K562 (cell line): ENCODE measurements around the gene PRKX. TPM values are rescaled to one million over a fixed set of nuclear protein-coding genes. Genes with fewer than 3 reads are reported as not detected.

ENCODE experiments used
- ATAC-seq: fragments of 200-7000 bp; cut with Tn5 transposase; 3 replicates; pipeline ENCODE4 v1.9.1; 2020; ENCODE audit warnings: moderate library complexity
- BruUV-seq: library from RNA; stranded (reverse); fragments of 400-500 nt; replicated peaks from 2 replicates; lab custom pipeline; 2021; lab: Mats Ljungman, UMichigan
- CTCF ChIA-PET: fragments of 300-600 bp; formaldehyde crosslinking; extraction: SDS; loops from one replicate; lab custom pipeline; 2021; ENCODE audit warnings: low intra/inter-chr PET ratio; lab: Yijun Ruan, JAX
- POLR2A ChIA-PET: fragments of 300-600, 350-650 bp; sonication (Branson Sonifier 250); formaldehyde crosslinking; extraction: SDS; loops from one replicate; lab custom pipeline; 2021; ENCODE audit warnings: antibody characterized with exemption, inconsistent platforms; lab: Yijun Ruan, JAX
- DNase-seq, 4 experiments: peaks; one replicate each; pipeline versions ENCODE4 v3.0.0 to v3.0.0-alpha.2; 2011 to 2018; ENCODE audit warnings: low spot score in 3 of 4, mixed read lengths in 3 of 4; ENCODE audit errors: extremely low read depth in 1 of 4
- FAIRE-seq: peaks from 2 replicates; lab custom pipeline; 2011; peaks lifted over from hg19 to GRCh38; lab: Jason Lieb, UNC
- H2AFZ ChIP-seq: 2 replicates; pipeline ENCODE4 v1.6.0; 2011; ENCODE audit warnings: low read depth, low read length, control low read depth, inconsistent platforms
- H3K27ac ChIP-seq: fragments of 200-600 bp; 3 replicates; pipeline ENCODE4 v1.8.0; 2011; ENCODE audit warnings: low read depth, mild to moderate bottlenecking, control low read depth, inconsistent platforms, low read length, moderate library complexity, mixed read lengths; ENCODE audit errors: extremely low read depth
- H3K27me3 ChIP-seq, 2 experiments: fragments of 300-600 bp in 1 of 2; 2 replicates in 1 of 2; 3 replicates in 1 of 2; pipeline versions ENCODE4 v1.6.0 to v1.8.0; 2011; ENCODE audit warnings: inconsistent platforms in 2 of 2, low read length in 2 of 2, mild to moderate bottlenecking in 1 of 2, mixed read lengths in 1 of 2, moderate library complexity in 1 of 2; ENCODE audit not compliant: control insufficient read depth in 2 of 2, insufficient read depth in 2 of 2
- H3K36me3 ChIP-seq: fragments of 300-600 bp; 3 replicates; pipeline ENCODE4 v1.8.0; 2011; ENCODE audit warnings: mild to moderate bottlenecking, low read length, inconsistent platforms; ENCODE audit not compliant: control insufficient read depth, insufficient read depth
- H3K4me1 ChIP-seq, 2 experiments: fragments of 200-600 bp in 1 of 2; replicated peaks in 1 of 2; 2 replicates in 1 of 2; 3 replicates in 1 of 2; pipeline versions ENCODE4 v1.5.1 to v1.8.0; 2011; ENCODE audit warnings: inconsistent platforms in 2 of 2, low read length in 2 of 2, mild to moderate bottlenecking in 1 of 2, mixed read lengths in 1 of 2, moderate library complexity in 1 of 2; ENCODE audit not compliant: control insufficient read depth in 2 of 2, insufficient read depth in 2 of 2
- H3K4me2 ChIP-seq: 2 replicates; pipeline ENCODE4 v1.6.1; 2011; ENCODE audit warnings: low read length, control low read depth, inconsistent platforms, mixed read lengths; ENCODE audit not compliant: insufficient read depth
- H3K4me3 ChIP-seq: fragments of 200-600 bp; sonication (generic), shearing (Covaris generic); 2 replicates; pipeline ENCODE4 v1.5.1; 2016; ENCODE audit warnings: control low read depth, inconsistent platforms
- H3K79me2 ChIP-seq: fragments of 200-600 bp; 3 replicates; pipeline ENCODE4 v1.8.0; 2011; ENCODE audit warnings: low read length, inconsistent platforms; ENCODE audit not compliant: control insufficient read depth, insufficient read depth
- H3K9ac ChIP-seq, 2 experiments: 2 replicates each; pipeline versions ENCODE4 v1.6.0 to v1.6.1; 2011; ENCODE audit warnings: low read depth in 2 of 2, low read length in 2 of 2, control low read depth in 1 of 2, inconsistent platforms in 1 of 2, mild to moderate bottlenecking in 1 of 2, mixed read lengths in 1 of 2; ENCODE audit not compliant: insufficient read depth in 1 of 2
- H3K9me1 ChIP-seq: one replicate; pipeline ENCODE4 v1.6.0; 2011; ENCODE audit warnings: inconsistent platforms, mild to moderate bottlenecking, low read length, moderate library complexity; ENCODE audit not compliant: control insufficient read depth, insufficient read depth
- H3K9me3 ChIP-seq: replicated peaks from 2 replicates; pipeline ENCODE4 v1.5.1; 2011; ENCODE audit warnings: low read depth, low read length, inconsistent platforms; ENCODE audit not compliant: control insufficient read depth, insufficient read depth
- H4K20me1 ChIP-seq: replicated peaks from 2 replicates; pipeline ENCODE4 v1.6.1; 2011; ENCODE audit warnings: low read length, inconsistent platforms, mixed read lengths; ENCODE audit not compliant: control insufficient read depth, insufficient read depth
- CAMTA2 ChIP-seq: fragments of 250-450 bp; sonication (Bioruptor Pico); conservative IDR thresholded peaks from 2 replicates; pipeline ENCODE4 v1.5.1; 2022
- ETV1 ChIP-seq: fragments of 450-650 bp; conservative IDR thresholded peaks from 2 replicates; pipeline ENCODE4 v1.6.1; 2016; ENCODE audit warnings: missing genetic modification characterization, control low read depth, low read depth, missing compliant biosample characterization
- FOSL1 ChIP-seq: fragments of 200-800 bp; sonication (Bioruptor generic); conservative IDR thresholded peaks from 2 replicates; pipeline ENCODE4 v1.6.1; 2016; ENCODE audit warnings: missing genetic modification characterization, missing compliant biosample characterization
- HDAC1 ChIP-seq, 2 experiments: fragments of 450-650 bp; IDR thresholded peaks; 2 replicates each; pipeline ENCODE4 v1.6.1; 2016 to 2017; ENCODE audit warnings: inconsistent platforms in 1 of 2, mild to moderate bottlenecking in 1 of 2, moderate library complexity in 1 of 2
- HIVEP1 ChIP-seq: fragments of 250-450 bp; sonication (Bioruptor Pico); IDR thresholded peaks from 2 replicates; pipeline ENCODE4 v1.4.0; 2020; ENCODE audit warnings: mild to moderate bottlenecking
- HMG20B ChIP-seq: fragments of 250-450 bp; sonication (Bioruptor Pico); IDR thresholded peaks from 2 replicates; pipeline ENCODE4 v1.5.0; 2021; ENCODE audit warnings: mild to moderate bottlenecking
- HMGN3 ChIP-seq: IDR thresholded peaks from 2 replicates; pipeline ENCODE4 v1.6.1; 2011; ENCODE audit warnings: borderline replicate concordance, low read depth, mild to moderate bottlenecking, mixed read lengths, low read length; ENCODE audit not compliant: insufficient read length; ENCODE audit errors: extremely low read depth
- MBD2 ChIP-seq: sonication (generic); IDR thresholded peaks from 2 replicates; pipeline ENCODE4 v1.6.1; 2016; ENCODE audit warnings: low read depth, borderline replicate concordance
- RHOXF2B ChIP-seq: fragments of 250-450 bp; sonication (Bioruptor Pico); conservative IDR thresholded peaks from 2 replicates; pipeline ENCODE4 v1.5.1; 2021
- SAFB ChIP-seq: fragments of 200-400 bp; formaldehyde crosslinking; IDR thresholded peaks from 2 replicates; pipeline ENCODE4 v1.6.1; 2017; ENCODE audit warnings: low read depth, low read length, borderline replicate concordance
- SMARCA4 ChIP-seq: fragments of 450-650 bp; IDR thresholded peaks from 2 replicates; pipeline ENCODE4 v1.6.1; 2016
- STAT5A ChIP-seq: IDR thresholded peaks from 2 replicates; pipeline ENCODE4 v1.6.1; 2012; ENCODE audit warnings: low read length, inconsistent platforms, borderline replicate concordance
- WHSC1 ChIP-seq: IDR thresholded peaks from one replicate; pipeline ENCODE4 v1.6.1; 2012; ENCODE audit warnings: low read length, control low read depth, inconsistent platforms
- ZNF217 ChIP-seq: sonication (generic); formaldehyde crosslinking; IDR thresholded peaks from 2 replicates; pipeline ENCODE4 v1.8.0; 2022; ENCODE audit warnings: mild to moderate bottlenecking, missing genetic modification reagents
- WGBS: fragments of 100-300 bp; shearing (Covaris generic); methylation state at CpG from one replicate; pipeline ENCODE4 v1.1.6; 2016; ENCODE audit warnings: low coverage, mixed read lengths; ENCODE audit not compliant: insufficient coverage; ENCODE audit errors: missing lambda C conversion rate; 5-methylcytosine and 5-hydroxymethylcytosine counted together
- in situ Hi-C: fragments of 300-500 bp; cut with MboI; formaldehyde crosslinking; loops from 4 replicates; pipeline ENCODE4 v1.15.0; 2018; ENCODE audit warnings: inconsistent platforms, mixed read lengths
- intact Hi-C: fragments of 100-400 bp; cut with micrococcal nuclease; formaldehyde crosslinking; loops from 2 replicates; pipeline ENCODE4 v1.14.2; 2022
- polyA plus RNA-seq, 8 experiments: library from polyadenylated mRNA; depleted of rRNA in 4 of 8; stranded (reverse) in 5 of 8; unstranded in 3 of 8; fragments of >200 nt; fragmentation: Nextera tagmentation in 2 of 8; fragmentation: Illumina TruSeq in 1 of 8; extraction: Ambion mirVana in 2 of 8; extraction: Trizol in 1 of 8; gene quantifications; 2 replicates each; pipeline versions ENCODE4 v1.2.1 to v1.2.3, GENCODE V29; 2011 to 2014; ENCODE audit warnings: inconsistent platforms in 1 of 8, missing spikeins in 1 of 8
- total RNA-seq, 7 experiments: library from RNA; depleted of rRNA in 6 of 7; stranded (reverse); fragments of >200 nt in 6 of 7; fragmentation: Illumina TruSeq in 2 of 7; extraction: Trizol in 2 of 7; gene quantifications; 2 replicates each; pipeline versions ENCODE4 v1.2.1 to v1.2.3, GENCODE V29; 2011 to 2021; ENCODE audit warnings: low replicate concordance in 1 of 7
- TF ChIP-seq, protein P1 (sequence below): fragments of 450-650 bp; IDR thresholded peaks from 2 replicates; pipeline ENCODE4 v1.6.1; 2018; ENCODE audit not compliant: partially characterized antibody
- TF ChIP-seq, protein P2 (sequence below): sonication (generic); formaldehyde crosslinking; IDR thresholded peaks from 2 replicates; pipeline ENCODE4 v1.8.1; 2023; ENCODE audit warnings: mild to moderate bottlenecking, missing genetic modification reagents
- TF ChIP-seq, protein P3 (sequence below): fragments of 450-650 bp; IDR thresholded peaks from 2 replicates; pipeline ENCODE4 v1.6.1; 2014; ENCODE audit warnings: low read depth, mild to moderate bottlenecking, moderate library complexity, borderline replicate concordance

Gene PRKX
- total and polyA plus RNA-seq, 9 of the 15 experiments (the other 6 are each of a cell fraction or from before 2014, with no cell fraction given): 3.3 to 29.4 (median 23.7) TPM

DNA sequence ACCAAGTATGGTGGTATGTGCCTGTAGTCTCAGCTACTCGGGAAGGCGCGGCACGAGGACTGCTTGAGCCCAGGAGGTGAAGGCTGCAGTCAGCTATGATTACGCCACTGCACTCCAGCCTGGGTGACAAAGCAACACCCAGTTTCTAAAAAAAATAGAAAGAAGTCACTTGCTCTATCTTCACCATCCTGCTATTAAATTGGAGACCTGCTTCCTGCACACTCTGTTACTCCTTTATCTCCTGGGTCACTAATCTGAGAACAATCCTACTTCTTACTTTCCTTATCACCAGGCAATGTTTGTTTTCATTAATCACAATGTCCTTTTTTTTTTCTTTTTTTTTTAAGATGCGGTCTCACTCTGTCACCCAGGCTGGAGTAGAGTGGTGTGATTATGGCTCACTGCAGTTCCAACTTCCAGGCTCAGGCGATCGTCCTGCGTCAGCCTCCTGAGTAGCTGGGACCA is 16.2 kb downstream of the PRKX start:
- intact Hi-C loops: no loop called here
- peaks cover 21 to 26% of the 10 kb centered on the region in 2 experiments for H3K4me1 ChIP-seq
- ATAC-seq (peak; percentile 67), FAIRE-seq (no peak), DNase-seq (peak in 2 of 4 experiments; percentile 28 to 52)
- H2AFZ ChIP-seq: no peak overlapping the region
- no peaks in the 10 kb centered on the region for H3K9me1 ChIP-seq
- CTCF ChIA-PET: no interaction called here
- H3K27me3 ChIP-seq: no peaks in the 10 kb centered on the region
- 17% methylated on average over 8 of the region's 9 CpGs for WGBS
- peak overlapping the region in 1 of 2 experiments; percentile 82; a peak in 2 of 4 replicates for H3K9ac ChIP-seq
- peak overlapping the region; percentile 61; the same call in 1 of the 3 replicates for H3K27ac ChIP-seq
- POLR2A ChIA-PET: interaction anchor here (1.0 kb wide), 1 partner anchor 14 kb away, joined by 3 read pairs; no protein-coding TSS in a partner anchor
- no peaks in the 10 kb centered on the region for H3K36me3 ChIP-seq
- peaks cover 62% of the 10 kb centered on the region for H3K79me2 ChIP-seq
- BruUV-seq: no TSS peak
- no peaks in the 10 kb centered on the region for H3K9me3 ChIP-seq
- in situ Hi-C loops: no loop called here
- 0 out of 2 replicates have a peak overlapping the region, but pooled peaks have one; percentile 7 for H3K4me2 ChIP-seq
- H4K20me1 ChIP-seq: 0 out of 2 replicates have a peak, but pooled peaks cover 10% of the 10 kb centered on the region
- H3K4me3 ChIP-seq: no peak overlapping the region
- TF ChIP-seq, protein P1, sequence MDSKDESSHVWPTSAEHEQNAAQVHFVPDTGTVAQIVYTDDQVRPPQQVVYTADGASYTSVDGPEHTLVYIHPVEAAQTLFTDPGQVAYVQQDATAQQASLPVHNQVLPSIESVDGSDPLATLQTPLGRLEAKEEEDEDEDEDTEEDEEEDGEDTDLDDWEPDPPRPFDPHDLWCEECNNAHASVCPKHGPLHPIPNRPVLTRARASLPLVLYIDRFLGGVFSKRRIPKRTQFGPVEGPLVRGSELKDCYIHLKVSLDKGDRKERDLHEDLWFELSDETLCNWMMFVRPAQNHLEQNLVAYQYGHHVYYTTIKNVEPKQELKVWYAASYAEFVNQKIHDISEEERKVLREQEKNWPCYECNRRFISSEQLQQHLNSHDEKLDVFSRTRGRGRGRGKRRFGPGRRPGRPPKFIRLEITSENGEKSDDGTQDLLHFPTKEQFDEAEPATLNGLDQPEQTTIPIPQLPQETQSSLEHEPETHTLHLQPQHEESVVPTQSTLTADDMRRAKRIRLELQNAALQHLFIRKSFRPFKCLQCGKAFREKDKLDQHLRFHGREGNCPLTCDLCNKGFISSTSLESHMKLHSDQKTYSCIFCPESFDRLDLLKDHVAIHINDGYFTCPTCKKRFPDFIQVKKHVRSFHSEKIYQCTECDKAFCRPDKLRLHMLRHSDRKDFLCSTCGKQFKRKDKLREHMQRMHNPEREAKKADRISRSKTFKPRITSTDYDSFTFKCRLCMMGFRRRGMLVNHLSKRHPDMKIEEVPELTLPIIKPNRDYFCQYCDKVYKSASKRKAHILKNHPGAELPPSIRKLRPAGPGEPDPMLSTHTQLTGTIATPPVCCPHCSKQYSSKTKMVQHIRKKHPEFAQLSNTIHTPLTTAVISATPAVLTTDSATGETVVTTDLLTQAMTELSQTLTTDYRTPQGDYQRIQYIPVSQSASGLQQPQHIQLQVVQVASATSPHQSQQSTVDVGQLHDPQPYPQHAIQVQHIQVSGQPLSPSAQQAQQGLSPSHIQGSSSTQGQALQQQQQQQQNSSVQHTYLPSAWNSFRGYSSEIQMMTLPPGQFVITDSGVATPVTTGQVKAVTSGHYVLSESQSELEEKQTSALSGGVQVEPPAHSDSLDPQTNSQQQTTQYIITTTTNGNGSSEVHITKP: no peak
- 0 out of 2 replicates have a peak, but pooled peaks have one; percentile 40 for TF ChIP-seq SMARCA4
- no peak for TF ChIP-seq WHSC1
- 0 out of 4 replicates have a peak, but pooled peaks of 1 of the 2 experiments have one; percentile 41 for TF ChIP-seq HDAC1 (IDR thresholded peaks at IDR 0.05)
- peak; percentile 43; the same call in 1 of the 2 replicates for TF ChIP-seq FOSL1 (tag)
- no peak for TF ChIP-seq CAMTA2 (CRISPR knock-in tag)
- no peak for TF ChIP-seq RHOXF2B (CRISPR knock-in tag)
- TF ChIP-seq STAT5A: no peak
- no peak for TF ChIP-seq SAFB
- TF ChIP-seq MBD2: no peak
- TF ChIP-seq ZNF217: no peak
- no peak for TF ChIP-seq ETV1 (tag)
- TF ChIP-seq, protein P2, sequence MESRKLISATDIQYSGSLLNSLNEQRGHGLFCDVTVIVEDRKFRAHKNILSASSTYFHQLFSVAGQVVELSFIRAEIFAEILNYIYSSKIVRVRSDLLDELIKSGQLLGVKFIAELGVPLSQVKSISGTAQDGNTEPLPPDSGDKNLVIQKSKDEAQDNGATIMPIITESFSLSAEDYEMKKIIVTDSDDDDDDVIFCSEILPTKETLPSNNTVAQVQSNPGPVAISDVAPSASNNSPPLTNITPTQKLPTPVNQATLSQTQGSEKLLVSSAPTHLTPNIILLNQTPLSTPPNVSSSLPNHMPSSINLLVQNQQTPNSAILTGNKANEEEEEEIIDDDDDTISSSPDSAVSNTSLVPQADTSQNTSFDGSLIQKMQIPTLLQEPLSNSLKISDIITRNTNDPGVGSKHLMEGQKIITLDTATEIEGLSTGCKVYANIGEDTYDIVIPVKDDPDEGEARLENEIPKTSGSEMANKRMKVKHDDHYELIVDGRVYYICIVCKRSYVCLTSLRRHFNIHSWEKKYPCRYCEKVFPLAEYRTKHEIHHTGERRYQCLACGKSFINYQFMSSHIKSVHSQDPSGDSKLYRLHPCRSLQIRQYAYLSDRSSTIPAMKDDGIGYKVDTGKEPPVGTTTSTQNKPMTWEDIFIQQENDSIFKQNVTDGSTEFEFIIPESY (CRISPR knock-in tag): no peak
- no peak for TF ChIP-seq HMG20B (CRISPR knock-in tag)
- TF ChIP-seq HIVEP1 (CRISPR knock-in tag): no peak
- no peak for TF ChIP-seq HMGN3
- TF ChIP-seq, protein P3, sequence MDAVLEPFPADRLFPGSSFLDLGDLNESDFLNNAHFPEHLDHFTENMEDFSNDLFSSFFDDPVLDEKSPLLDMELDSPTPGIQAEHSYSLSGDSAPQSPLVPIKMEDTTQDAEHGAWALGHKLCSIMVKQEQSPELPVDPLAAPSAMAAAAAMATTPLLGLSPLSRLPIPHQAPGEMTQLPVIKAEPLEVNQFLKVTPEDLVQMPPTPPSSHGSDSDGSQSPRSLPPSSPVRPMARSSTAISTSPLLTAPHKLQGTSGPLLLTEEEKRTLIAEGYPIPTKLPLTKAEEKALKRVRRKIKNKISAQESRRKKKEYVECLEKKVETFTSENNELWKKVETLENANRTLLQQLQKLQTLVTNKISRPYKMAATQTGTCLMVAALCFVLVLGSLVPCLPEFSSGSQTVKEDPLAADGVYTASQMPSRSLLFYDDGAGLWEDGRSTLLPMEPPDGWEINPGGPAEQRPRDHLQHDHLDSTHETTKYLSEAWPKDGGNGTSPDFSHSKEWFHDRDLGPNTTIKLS: no peak
